Suprapubic skin (tissue), 4 donors: ENCODE results near the gene CAPZB.

ENCODE experiments used
- EP300 ChIP-seq: sonication (generic); formaldehyde crosslinking; IDR thresholded peaks from one replicate; pipeline ENCODE4 v1.6.1; 2017; ENCODE audit warnings: antibody characterized with exemption
- POLR2A ChIP-seq, 2 donors: fragments of 450-650 bp; IDR thresholded peaks; one replicate each; pipeline ENCODE4 v1.6.1; 2017; ENCODE audit warnings: antibody characterized with exemption in 2 of 2, mild to moderate bottlenecking in 2 of 2, moderate library complexity in 2 of 2
- POLR2AphosphoS5 ChIP-seq, 3 donors: sonication (generic); formaldehyde crosslinking; IDR thresholded peaks; one replicate each; pipeline ENCODE4 v1.6.1; 2017; ENCODE audit warnings: antibody characterized with exemption in 3 of 3
- TF ChIP-seq, protein P1 (sequence below), 2 donors: fragments of 200-600 bp in 1 of 2; fragments of 450-650 bp in 1 of 2; sonication (generic) in 1 of 2; IDR thresholded peaks; one replicate each; pipeline ENCODE4 v1.5.1; 2016 to 2019; ENCODE audit warnings: antibody characterized with exemption in 2 of 2, mild to moderate bottlenecking in 1 of 2, moderate library complexity in 1 of 2

DNA sequence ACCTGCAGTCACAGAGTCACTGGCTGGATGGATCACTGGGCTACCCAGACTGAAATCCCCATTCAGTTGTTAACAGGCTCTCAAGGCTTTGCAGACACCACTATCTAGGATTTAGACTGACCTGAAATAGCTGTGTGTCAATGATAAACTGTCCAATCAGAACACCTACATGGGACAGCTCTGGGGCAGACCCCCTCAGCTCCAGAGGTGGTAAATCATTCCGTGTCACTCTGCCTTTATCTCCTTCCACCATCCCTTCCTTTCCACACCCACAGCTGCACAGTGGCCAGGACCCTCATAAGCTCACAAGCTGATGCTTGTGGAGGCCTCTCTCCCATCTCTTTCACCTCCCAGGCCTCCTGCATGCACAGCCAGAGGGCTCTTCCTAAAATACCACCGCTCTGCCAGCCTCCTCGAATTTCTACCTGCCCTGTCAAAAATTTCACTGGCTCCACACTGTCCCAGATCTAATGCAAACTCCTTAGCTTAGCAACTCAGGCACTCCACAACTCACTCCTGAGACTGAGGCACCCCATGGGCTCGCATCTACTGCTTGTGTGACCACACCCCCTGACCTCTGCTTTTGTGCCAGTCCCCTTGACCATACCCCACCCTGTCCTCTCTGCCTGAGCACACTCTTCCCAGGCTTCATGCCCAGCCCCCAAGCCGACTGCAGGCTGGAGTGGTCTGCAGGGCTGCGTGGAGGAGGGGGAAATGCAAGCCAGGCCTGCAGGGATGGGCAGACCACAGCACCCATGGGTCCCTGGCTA lies 5.8 kb downstream of the CAPZB start:
- TF ChIP-seq EP300 (no peak), POLR2A (IDR thresholded peaks at IDR 0.05) (no peak), POLR2AphosphoS5 (IDR thresholded peaks at IDR 0.05) (no peak)
- TF ChIP-seq, protein P1, sequence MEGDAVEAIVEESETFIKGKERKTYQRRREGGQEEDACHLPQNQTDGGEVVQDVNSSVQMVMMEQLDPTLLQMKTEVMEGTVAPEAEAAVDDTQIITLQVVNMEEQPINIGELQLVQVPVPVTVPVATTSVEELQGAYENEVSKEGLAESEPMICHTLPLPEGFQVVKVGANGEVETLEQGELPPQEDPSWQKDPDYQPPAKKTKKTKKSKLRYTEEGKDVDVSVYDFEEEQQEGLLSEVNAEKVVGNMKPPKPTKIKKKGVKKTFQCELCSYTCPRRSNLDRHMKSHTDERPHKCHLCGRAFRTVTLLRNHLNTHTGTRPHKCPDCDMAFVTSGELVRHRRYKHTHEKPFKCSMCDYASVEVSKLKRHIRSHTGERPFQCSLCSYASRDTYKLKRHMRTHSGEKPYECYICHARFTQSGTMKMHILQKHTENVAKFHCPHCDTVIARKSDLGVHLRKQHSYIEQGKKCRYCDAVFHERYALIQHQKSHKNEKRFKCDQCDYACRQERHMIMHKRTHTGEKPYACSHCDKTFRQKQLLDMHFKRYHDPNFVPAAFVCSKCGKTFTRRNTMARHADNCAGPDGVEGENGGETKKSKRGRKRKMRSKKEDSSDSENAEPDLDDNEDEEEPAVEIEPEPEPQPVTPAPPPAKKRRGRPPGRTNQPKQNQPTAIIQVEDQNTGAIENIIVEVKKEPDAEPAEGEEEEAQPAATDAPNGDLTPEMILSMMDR (IDR thresholded peaks at IDR 0.05): no peak
